Peyer's patch (tissue), 4 donors: ENCODE results near the gene RILP.

ENCODE experiments used
- CTCF ChIP-seq, 6 experiments: fragments of 450-650 bp in 4 of 6; fragments of 200-600 bp in 2 of 6; sonication (generic) in 1 of 6; IDR thresholded peaks; one replicate each; pipeline ENCODE4 v1.5.1; 2017 to 2019; ENCODE audit warnings: antibody characterized with exemption in 6 of 6, mild to moderate bottlenecking in 3 of 6, moderate library complexity in 1 of 6
- POLR2A ChIP-seq, 2 donors: fragments of 450-650 bp; IDR thresholded peaks; one replicate each; pipeline ENCODE4 v1.5.1; 2017; ENCODE audit warnings: antibody characterized with exemption in 2 of 2, mild to moderate bottlenecking in 2 of 2, moderate library complexity in 2 of 2

GRCh38 chr17:1601571-1601970 lies 48.1 kb downstream of the RILP start:
- TF ChIP-seq POLR2A (IDR thresholded peaks at IDR 0.05) (no peak), CTCF (IDR thresholded peaks at IDR 0.05) (no peak)
